T-helper 17 cell (primary cell): ENCODE data around the gene KCNG3. TPM values are rescaled to one million over a fixed set of nuclear protein-coding genes. Genes with fewer than 3 reads are reported as not detected.

Experiments used
- ATAC-seq: fragments of 150-1000 bp; cut with Tn5 transposase; 2 replicates; pipeline ENCODE4 v1.10.0; 2021; ENCODE audit warnings: mild to moderate bottlenecking, moderate library complexity
- DNase-seq, 3 donors: peaks; one replicate each; pipeline versions ENCODE4 v3.0.0 to v3.0.0-alpha.2; 2020 to 2021
- H3K9me3 ChIP-seq: one replicate; pipeline ENCODE4 v1.7.0; 2013; ENCODE audit warnings: low read length, mild to moderate bottlenecking; ENCODE audit not compliant: control insufficient read depth, poor library complexity, severe bottlenecking
- H3K27ac Mint-ChIP-seq: one replicate; pipeline ENCODE4 v1.8.0; 2022; ENCODE audit warnings: mild to moderate bottlenecking, moderate library complexity, mixed read lengths
- H3K27me3 Mint-ChIP-seq: one replicate; pipeline ENCODE4 v1.8.0; 2022; ENCODE audit warnings: mixed read lengths
- H3K36me3 Mint-ChIP-seq: one replicate; pipeline ENCODE4 v1.8.0; 2022; ENCODE audit warnings: low read depth, mixed read lengths
- H3K4me1 Mint-ChIP-seq: one replicate; pipeline ENCODE4 v1.8.0; 2022; ENCODE audit warnings: mild to moderate bottlenecking, mixed read lengths
- H3K4me3 Mint-ChIP-seq: one replicate; pipeline ENCODE4 v1.8.0; 2022; ENCODE audit warnings: mild to moderate bottlenecking, moderate library complexity, mixed read lengths
- total RNA-seq, 4 donors: library from RNA in 2 of 4; stranded (reverse) in 2 of 4; gene quantifications; one replicate each; pipeline ENCODE4 v1.2.3 and lab custom pipeline; 2022 to 2026

The KCNG3 gene
- total RNA-seq, 2 donors from 2014 or later: not detected

GRCh38 chr2:42436370-42436769 lies 57.4 kb downstream of the KCNG3 start:
- ATAC-seq: no peak
- H3K27ac Mint-ChIP-seq: no peak overlapping the region
- DNase-seq: no peak
- no peaks in the 10 kb centered on the region for H3K36me3 Mint-ChIP-seq
- no peaks in the 10 kb centered on the region for H3K9me3 ChIP-seq
- H3K4me1 Mint-ChIP-seq: no peaks in the 10 kb centered on the region
- no peak overlapping the region for H3K4me3 Mint-ChIP-seq
- peaks cover 30% of the 10 kb centered on the region for H3K27me3 Mint-ChIP-seq

GRCh38 chr2:42435628-42436027 lies 58.2 kb downstream of the KCNG3 start:
- Mint-ChIP-seq H3K4me3 (no peak overlapping the region), H3K4me1 (no peaks in the 10 kb centered on the region), H3K36me3 (no peaks in the 10 kb centered on the region), H3K27ac (no peak overlapping the region), H3K27me3 (peaks cover 30% of the 10 kb centered on the region)
- no peak for DNase-seq
- H3K9me3 ChIP-seq: no peaks in the 10 kb centered on the region
- no peak for ATAC-seq

GRCh38 chr2:42430188-42430587 lies 63.6 kb downstream of the KCNG3 start:
- no peak overlapping the region for H3K4me3 Mint-ChIP-seq
- H3K27me3 Mint-ChIP-seq: peaks cover 43% of the 10 kb centered on the region
- H3K4me1 Mint-ChIP-seq: no peaks in the 10 kb centered on the region
- H3K9me3 ChIP-seq: no peaks in the 10 kb centered on the region
- no peak for DNase-seq
- no peak for ATAC-seq
- H3K27ac Mint-ChIP-seq: no peak overlapping the region
- no peaks in the 10 kb centered on the region for H3K36me3 Mint-ChIP-seq

GRCh38 chr2:42429352-42429751 lies 64.4 kb downstream of the KCNG3 start:
- Mint-ChIP-seq H3K27me3 (peaks cover 43% of the 10 kb centered on the region), H3K4me1 (no peaks in the 10 kb centered on the region), H3K27ac (no peak overlapping the region), H3K4me3 (no peak overlapping the region), H3K36me3 (no peaks in the 10 kb centered on the region)
- ATAC-seq: no peak
- no peaks in the 10 kb centered on the region for H3K9me3 ChIP-seq
- no peak for DNase-seq

- ATAC-seq (no peak), DNase-seq (no peak)
- no peaks in the 10 kb centered on the region for H3K4me1 Mint-ChIP-seq
- no peak overlapping the region for H3K27ac Mint-ChIP-seq
- no peak overlapping the region for H3K4me3 Mint-ChIP-seq
- H3K9me3 ChIP-seq: no peaks in the 10 kb centered on the region
- H3K27me3 Mint-ChIP-seq: peaks cover 39% of the 10 kb centered on the region
- peaks cover 2% of the 10 kb centered on the region for H3K36me3 Mint-ChIP-seq
Observed at GRCh38 chr2:42425697-42426096, 68.1 kb downstream of the KCNG3 start.

- peaks cover 2% of the 10 kb centered on the region for H3K36me3 Mint-ChIP-seq
- H3K4me3 Mint-ChIP-seq: no peak overlapping the region
- DNase-seq: no peak
- no peak overlapping the region for H3K27ac Mint-ChIP-seq
- H3K27me3 Mint-ChIP-seq: peaks cover 33% of the 10 kb centered on the region
- no peaks in the 10 kb centered on the region for H3K4me1 Mint-ChIP-seq
- no peaks in the 10 kb centered on the region for H3K9me3 ChIP-seq
- ATAC-seq: no peak
Observed at GRCh38 chr2:42424033-42424432, 69.7 kb downstream of the KCNG3 start.

- Mint-ChIP-seq H3K4me1 (no peaks in the 10 kb centered on the region), H3K27me3 (peaks cover 33% of the 10 kb centered on the region), H3K4me3 (no peak overlapping the region), H3K27ac (no peak overlapping the region), H3K36me3 (peaks cover 2% of the 10 kb centered on the region)
- no peak for DNase-seq
- ATAC-seq: no peak
- H3K9me3 ChIP-seq: no peaks in the 10 kb centered on the region
Observed at GRCh38 chr2:42421601-42422239, 72.1 kb downstream of the KCNG3 start.

- peaks cover 27% of the 10 kb centered on the region for H3K27me3 Mint-ChIP-seq
- H3K27ac Mint-ChIP-seq: no peak overlapping the region
- H3K36me3 Mint-ChIP-seq: peaks cover 2% of the 10 kb centered on the region
- no peaks in the 10 kb centered on the region for H3K9me3 ChIP-seq
- no peak for DNase-seq
- ATAC-seq: no peak
- no peaks in the 10 kb centered on the region for H3K4me1 Mint-ChIP-seq
- H3K4me3 Mint-ChIP-seq: no peak overlapping the region
Observed at GRCh38 chr2:42421157-42421485, 72.7 kb downstream of the KCNG3 start.

- Mint-ChIP-seq H3K4me1 (no peaks in the 10 kb centered on the region), H3K27ac (no peak overlapping the region), H3K27me3 (peaks cover 9% of the 10 kb centered on the region), H3K4me3 (no peak overlapping the region), H3K36me3 (peaks cover 3% of the 10 kb centered on the region)
- DNase-seq (no peak), ATAC-seq (no peak)
- H3K9me3 ChIP-seq: peaks cover 8% of the 10 kb centered on the region
Observed at GRCh38 chr2:42414648-42415047, 79.1 kb downstream of the KCNG3 start.

- DNase-seq (no peak), ATAC-seq (no peak)
- Mint-ChIP-seq H3K27me3 (peaks cover 10% of the 10 kb centered on the region), H3K27ac (no peak overlapping the region), H3K36me3 (peaks cover 3% of the 10 kb centered on the region), H3K4me1 (no peaks in the 10 kb centered on the region), H3K4me3 (no peak overlapping the region)
- peaks cover 8% of the 10 kb centered on the region for H3K9me3 ChIP-seq
Observed at GRCh38 chr2:42414158-42414557, 79.6 kb downstream of the KCNG3 start.

GRCh38 chr2:42410742-42411514 lies 82.9 kb downstream of the KCNG3 start:
- ATAC-seq: no peak
- peaks cover 17% of the 10 kb centered on the region for H3K27me3 Mint-ChIP-seq
- DNase-seq: no peak
- H3K4me1 Mint-ChIP-seq: no peaks in the 10 kb centered on the region
- peaks cover 3% of the 10 kb centered on the region for H3K36me3 Mint-ChIP-seq
- peaks cover 8% of the 10 kb centered on the region for H3K9me3 ChIP-seq
- H3K4me3 Mint-ChIP-seq: no peak overlapping the region
- no peak overlapping the region for H3K27ac Mint-ChIP-seq

GRCh38 chr2:42408009-42408408 lies 85.8 kb downstream of the KCNG3 start:
- H3K4me1 Mint-ChIP-seq: peaks cover 3% of the 10 kb centered on the region
- H3K36me3 Mint-ChIP-seq: peaks cover 3% of the 10 kb centered on the region
- H3K4me3 Mint-ChIP-seq: no peak overlapping the region
- ATAC-seq (no peak), DNase-seq (no peak)
- H3K27ac Mint-ChIP-seq: no peak overlapping the region
- H3K9me3 ChIP-seq: no peaks in the 10 kb centered on the region
- peaks cover 17% of the 10 kb centered on the region for H3K27me3 Mint-ChIP-seq

GRCh38 chr2:42407476-42407875 lies 86.3 kb downstream of the KCNG3 start:
- no peak for DNase-seq

GRCh38 chr2:42404676-42405075 lies 89.1 kb downstream of the KCNG3 start:
- peaks cover 4% of the 10 kb centered on the region for H3K36me3 Mint-ChIP-seq
- H3K4me3 Mint-ChIP-seq: no peak overlapping the region
- peaks cover 3% of the 10 kb centered on the region for H3K4me1 Mint-ChIP-seq
- ATAC-seq (no peak), DNase-seq (no peak)
- H3K27ac Mint-ChIP-seq: no peak overlapping the region
- peaks cover 8% of the 10 kb centered on the region for H3K27me3 Mint-ChIP-seq
- no peaks in the 10 kb centered on the region for H3K9me3 ChIP-seq

More at GRCh38 chr2:42407476-42407875, 86.3 kb downstream of the KCNG3 start:
- no peaks in the 10 kb centered on the region for H3K9me3 ChIP-seq
- Mint-ChIP-seq H3K4me1 (peaks cover 3% of the 10 kb centered on the region), H3K4me3 (no peak overlapping the region), H3K27me3 (peaks cover 17% of the 10 kb centered on the region), H3K36me3 (peaks cover 4% of the 10 kb centered on the region), H3K27ac (no peak overlapping the region)
- no peak for ATAC-seq
